K562 (cell line): ENCODE results near the gene RBM45. TPM values are rescaled to one million over a fixed set of nuclear protein-coding genes. Genes with fewer than 3 reads are reported as not detected.
A peak's percentile ranks its signal among the peaks of the same experiment; 100 is the strongest.

Experiments
- CC2D1A ChIP-seq: fragments of 450-650 bp; IDR thresholded peaks from 2 replicates; pipeline ENCODE4 v1.6.1; 2017; ENCODE audit warnings: mild to moderate bottlenecking
- CHD7 ChIP-seq: fragments of 200-600 bp; sonication (generic); IDR thresholded peaks from one replicate; pipeline ENCODE4 v1.6.1; 2012; ENCODE audit warnings: mild to moderate bottlenecking, low read depth, low read length, inconsistent platforms
- NR3C1 ChIP-seq: sonication (generic); formaldehyde crosslinking; IDR thresholded peaks from 2 replicates; pipeline ENCODE4 v1.8.1; 2022; ENCODE audit warnings: missing genetic modification reagents
- VEZF1 ChIP-seq: fragments of 200-800 bp; sonication (Bioruptor generic); IDR thresholded peaks from 2 replicates; pipeline ENCODE4 v1.6.1; 2017; ENCODE audit warnings: missing genetic modification characterization, missing compliant biosample characterization
- polyA plus RNA-seq, 8 experiments: library from polyadenylated mRNA; depleted of rRNA in 4 of 8; stranded (reverse) in 5 of 8; unstranded in 3 of 8; fragments of >200 nt; fragmentation: Nextera tagmentation in 2 of 8; fragmentation: Illumina TruSeq in 1 of 8; extraction: Ambion mirVana in 2 of 8; extraction: Trizol in 1 of 8; gene quantifications; 2 replicates each; pipeline versions ENCODE4 v1.2.1 to v1.2.3, GENCODE V29; 2011 to 2014; ENCODE audit warnings: inconsistent platforms in 1 of 8, missing spikeins in 1 of 8
- total RNA-seq, 7 experiments: library from RNA; depleted of rRNA in 6 of 7; stranded (reverse); fragments of >200 nt in 6 of 7; fragmentation: Illumina TruSeq in 2 of 7; extraction: Trizol in 2 of 7; gene quantifications; 2 replicates each; pipeline versions ENCODE4 v1.2.1 to v1.2.3, GENCODE V29; 2011 to 2021; ENCODE audit warnings: low replicate concordance in 1 of 7
- TF ChIP-seq, protein P1 (sequence below): fragments of 450-650 bp; IDR thresholded peaks from 2 replicates; pipeline ENCODE4 v1.7.1; 2018; ENCODE audit warnings: mild to moderate bottlenecking, low read depth; ENCODE audit not compliant: partially characterized antibody
- TF ChIP-seq, protein P2 (sequence below): fragments of 250-450 bp; sonication (Bioruptor Pico); IDR thresholded peaks from 2 replicates; pipeline ENCODE4 v1.8.0; 2022; ENCODE audit warnings: inconsistent platforms, mild to moderate bottlenecking, moderate library complexity, borderline replicate concordance

Gene RBM45
- total and polyA plus RNA-seq, 9 of the 15 experiments (the other 6 are each of a cell fraction or from before 2014, with no cell fraction given) = 6.7 to 22.0 (median 15.0) TPM

- TF ChIP-seq CHD7 = no peak
- TF ChIP-seq NR3C1 = no peak
- 0 out of 2 replicates have a peak, but pooled peaks have one; percentile 10 for TF ChIP-seq CC2D1A
- TF ChIP-seq, protein P1, sequence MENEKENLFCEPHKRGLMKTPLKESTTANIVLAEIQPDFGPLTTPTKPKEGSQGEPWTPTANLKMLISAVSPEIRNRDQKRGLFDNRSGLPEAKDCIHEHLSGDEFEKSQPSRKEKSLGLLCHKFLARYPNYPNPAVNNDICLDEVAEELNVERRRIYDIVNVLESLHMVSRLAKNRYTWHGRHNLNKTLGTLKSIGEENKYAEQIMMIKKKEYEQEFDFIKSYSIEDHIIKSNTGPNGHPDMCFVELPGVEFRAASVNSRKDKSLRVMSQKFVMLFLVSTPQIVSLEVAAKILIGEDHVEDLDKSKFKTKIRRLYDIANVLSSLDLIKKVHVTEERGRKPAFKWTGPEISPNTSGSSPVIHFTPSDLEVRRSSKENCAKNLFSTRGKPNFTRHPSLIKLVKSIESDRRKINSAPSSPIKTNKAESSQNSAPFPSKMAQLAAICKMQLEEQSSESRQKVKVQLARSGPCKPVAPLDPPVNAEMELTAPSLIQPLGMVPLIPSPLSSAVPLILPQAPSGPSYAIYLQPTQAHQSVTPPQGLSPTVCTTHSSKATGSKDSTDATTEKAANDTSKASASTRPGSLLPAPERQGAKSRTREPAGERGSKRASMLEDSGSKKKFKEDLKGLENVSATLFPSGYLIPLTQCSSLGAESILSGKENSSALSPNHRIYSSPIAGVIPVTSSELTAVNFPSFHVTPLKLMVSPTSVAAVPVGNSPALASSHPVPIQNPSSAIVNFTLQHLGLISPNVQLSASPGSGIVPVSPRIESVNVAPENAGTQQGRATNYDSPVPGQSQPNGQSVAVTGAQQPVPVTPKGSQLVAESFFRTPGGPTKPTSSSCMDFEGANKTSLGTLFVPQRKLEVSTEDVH = no peak
- TF ChIP-seq, protein P2, sequence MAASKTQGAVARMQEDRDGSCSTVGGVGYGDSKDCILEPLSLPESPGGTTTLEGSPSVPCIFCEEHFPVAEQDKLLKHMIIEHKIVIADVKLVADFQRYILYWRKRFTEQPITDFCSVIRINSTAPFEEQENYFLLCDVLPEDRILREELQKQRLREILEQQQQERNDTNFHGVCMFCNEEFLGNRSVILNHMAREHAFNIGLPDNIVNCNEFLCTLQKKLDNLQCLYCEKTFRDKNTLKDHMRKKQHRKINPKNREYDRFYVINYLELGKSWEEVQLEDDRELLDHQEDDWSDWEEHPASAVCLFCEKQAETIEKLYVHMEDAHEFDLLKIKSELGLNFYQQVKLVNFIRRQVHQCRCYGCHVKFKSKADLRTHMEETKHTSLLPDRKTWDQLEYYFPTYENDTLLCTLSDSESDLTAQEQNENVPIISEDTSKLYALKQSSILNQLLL (CRISPR knock-in tag) = no peak
- peak; percentile 46; the same call in 1 of the 2 replicates for TF ChIP-seq VEZF1 (CRISPR knock-in tag)
These were observed 39.6 kb upstream of the RBM45 start, which contains the start of gene PDE11A (continued) for GRCh38 chr2:178072383-178073301.
